HEK293 (cell line): ENCODE results near the gene TTLL3.

ENCODE experiments used
- CTCF ChIA-PET: fragments of 350-600 bp; formaldehyde crosslinking; extraction: SDS; loops from one replicate; lab custom pipeline; 2021; ENCODE audit warnings: antibody characterized with exemption; lab: Yijun Ruan, JAX
- POLR2A ChIA-PET: fragments of 300-600 bp; formaldehyde crosslinking; extraction: SDS; loops from one replicate; lab custom pipeline; 2020; ENCODE audit warnings: antibody characterized with exemption, inconsistent platforms; lab: Yijun Ruan, JAX
- H3K27ac ChIP-seq: fragments of 200-500 bp; sonication (Bioruptor generic); 2 replicates; pipeline ENCODE4 v1.5.1; 2014; ENCODE audit warnings: low read depth, low read length, control low read depth, inconsistent platforms; ENCODE audit errors: extremely low read depth
- H3K36me3 ChIP-seq, 2 experiments: fragments of 200-500 bp in 1 of 2; sonication (Bioruptor generic) in 1 of 2; 1 replicate in 1 of 2; 2 replicates in 1 of 2; pipeline ENCODE4 v1.5.1; 2014 to 2017; ENCODE audit warnings: inconsistent platforms in 2 of 2, low read length in 2 of 2; ENCODE audit not compliant: control insufficient read depth in 2 of 2, insufficient read depth in 1 of 2
- H3K4me1 ChIP-seq: fragments of 200-500 bp; sonication (Bioruptor generic); 2 replicates; pipeline ENCODE4 v1.5.1; 2014; ENCODE audit warnings: mild to moderate bottlenecking, low read length, inconsistent platforms; ENCODE audit not compliant: control insufficient read depth, insufficient read depth
- H3K4me3 ChIP-seq: 2 replicates; pipeline ENCODE4 v1.5.1; 2011; ENCODE audit warnings: low read depth, mild to moderate bottlenecking, control low read depth, low read length, moderate library complexity
- H3K9me3 ChIP-seq: fragments of 200-500 bp; sonication (Bioruptor generic); 2 replicates; pipeline ENCODE4 v1.5.1; 2014; ENCODE audit warnings: low read depth, low read length, inconsistent platforms; ENCODE audit not compliant: control insufficient read depth, insufficient read depth
- EGR2 ChIP-seq: fragments of 450-650 bp; formaldehyde crosslinking; IDR thresholded peaks from 2 replicates; pipeline ENCODE4 v1.5.1; 2016; ENCODE audit warnings: low read depth, missing biosample characterization, missing genetic modification characterization
- ZBTB1 ChIP-seq: fragments of 450-650 bp; formaldehyde crosslinking; IDR thresholded peaks from 2 replicates; pipeline ENCODE4 v1.5.1; 2016; ENCODE audit warnings: missing biosample characterization, missing genetic modification characterization
- ZBTB10 ChIP-seq: fragments of 450-650 bp; formaldehyde crosslinking; IDR thresholded peaks from 2 replicates; pipeline ENCODE4 v1.5.1; 2016; ENCODE audit warnings: missing biosample characterization, missing genetic modification characterization
- ZBTB8A ChIP-seq: fragments of 450-650 bp; formaldehyde crosslinking; IDR thresholded peaks from 2 replicates; pipeline ENCODE4 v1.5.1; 2016; ENCODE audit warnings: missing biosample characterization, missing genetic modification characterization
- ZFHX2 ChIP-seq: fragments of 450-650 bp; formaldehyde crosslinking; conservative IDR thresholded peaks from 2 replicates; pipeline ENCODE4 v1.5.1; 2016; ENCODE audit warnings: missing biosample characterization, missing genetic modification characterization
- ZIC2 ChIP-seq: fragments of 450-650 bp; formaldehyde crosslinking; IDR thresholded peaks from 2 replicates; pipeline ENCODE4 v1.5.1; 2016; ENCODE audit warnings: missing biosample characterization, missing genetic modification characterization
- ZNF121 ChIP-seq: fragments of 450-650 bp; formaldehyde crosslinking; IDR thresholded peaks from 2 replicates; pipeline ENCODE4 v1.5.1; 2016; ENCODE audit warnings: missing biosample characterization, missing genetic modification characterization
- ZNF350 ChIP-seq: fragments of 450-650 bp; formaldehyde crosslinking; IDR thresholded peaks from 2 replicates; pipeline ENCODE4 v1.5.0; 2017; ENCODE audit warnings: missing biosample characterization, mild to moderate bottlenecking, missing genetic modification characterization
- ZNF518A ChIP-seq: fragments of 450-650 bp; formaldehyde crosslinking; conservative IDR thresholded peaks from 2 replicates; pipeline ENCODE4 v1.5.1; 2016; ENCODE audit warnings: low read depth, missing biosample characterization, missing genetic modification characterization
- ZNF521 ChIP-seq: fragments of 450-650 bp; formaldehyde crosslinking; IDR thresholded peaks from 2 replicates; pipeline ENCODE4 v1.5.1; 2017; ENCODE audit warnings: missing biosample characterization, mild to moderate bottlenecking, missing genetic modification characterization
- ZNF529 ChIP-seq: fragments of 450-650 bp; formaldehyde crosslinking; IDR thresholded peaks from 2 replicates; pipeline ENCODE4 v1.5.1; 2017; ENCODE audit warnings: missing genetic modification characterization, missing biosample characterization; ENCODE audit not compliant: insufficient replicate concordance
- ZNF555 ChIP-seq: fragments of 450-650 bp; formaldehyde crosslinking; conservative IDR thresholded peaks from 2 replicates; pipeline ENCODE4 v1.5.1; 2017; ENCODE audit warnings: missing biosample characterization, mild to moderate bottlenecking, missing genetic modification characterization, inconsistent platforms
- ZNF580 ChIP-seq: fragments of 450-650 bp; formaldehyde crosslinking; IDR thresholded peaks from 2 replicates; pipeline ENCODE4 v1.5.1; 2016; ENCODE audit warnings: missing biosample characterization, missing genetic modification characterization
- ZNF621 ChIP-seq: fragments of 450-650 bp; formaldehyde crosslinking; IDR thresholded peaks from 2 replicates; pipeline ENCODE4 v1.5.1; 2017; ENCODE audit warnings: missing biosample characterization, missing genetic modification characterization
- ZNF701 ChIP-seq: fragments of 450-650 bp; formaldehyde crosslinking; IDR thresholded peaks from 2 replicates; pipeline ENCODE4 v1.5.1; 2016; ENCODE audit warnings: missing biosample characterization, missing genetic modification characterization
- ZNF707 ChIP-seq: fragments of 450-650 bp; formaldehyde crosslinking; IDR thresholded peaks from 2 replicates; pipeline ENCODE4 v1.5.1; 2016; ENCODE audit warnings: missing biosample characterization, missing genetic modification characterization
- TF ChIP-seq, protein P1 (sequence below): fragments of 450-650 bp; formaldehyde crosslinking; IDR thresholded peaks from 2 replicates; pipeline ENCODE4 v1.5.1; 2017; ENCODE audit warnings: missing biosample characterization, missing genetic modification characterization

Gene TTLL3

GRCh38 chr3:9777694-9778021, 32.4 kb upstream of the TTLL3 start (continued):
- no peak for TF ChIP-seq ZNF555 (tag by site-specific recombination)
- TF ChIP-seq ZNF580 (tag by site-specific recombination): no peak

DNA sequence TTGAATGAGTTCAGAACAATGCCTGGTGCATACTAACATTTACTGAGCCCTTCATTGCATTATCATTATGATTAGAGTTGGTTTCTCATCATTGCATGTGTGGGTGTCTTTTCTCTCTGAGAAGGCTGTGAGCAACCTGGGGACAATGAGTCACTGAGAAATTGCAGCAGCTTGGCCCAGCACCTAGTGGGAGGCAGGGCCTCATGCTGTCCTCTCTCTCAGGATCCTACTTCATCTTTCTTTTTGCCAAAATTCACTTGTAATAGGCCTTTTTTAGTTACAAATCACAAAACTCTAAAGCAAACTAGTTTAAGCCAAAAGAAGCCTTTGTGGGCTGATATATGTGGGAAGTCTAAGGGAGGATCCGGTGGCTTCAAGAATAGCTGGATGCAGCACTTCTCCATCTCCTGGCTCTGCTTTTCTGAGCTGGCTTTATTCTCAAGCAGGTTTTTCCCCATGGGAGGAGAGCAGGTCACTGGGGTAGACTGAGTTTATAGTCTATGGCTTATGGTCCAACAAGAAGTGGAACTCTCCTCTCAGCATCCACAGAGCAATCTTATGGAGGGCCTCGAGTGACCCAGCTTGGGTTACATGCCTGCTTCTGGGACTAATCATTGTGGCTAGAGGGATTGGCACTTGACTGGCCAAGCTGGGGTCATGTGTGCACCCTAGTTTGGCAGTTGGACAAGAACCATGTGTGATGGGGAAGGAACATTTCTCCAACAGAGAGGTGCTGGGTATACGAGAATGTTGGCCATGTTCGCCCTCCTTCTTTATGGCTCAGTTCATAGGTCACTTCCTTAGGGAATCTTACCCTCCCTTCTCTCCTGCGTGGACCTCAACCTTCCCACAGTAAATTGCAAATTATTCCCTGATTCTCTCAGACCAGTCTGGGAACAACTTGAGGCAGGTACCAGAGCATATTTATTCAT, 31.7 kb upstream of the TTLL3 start:
- CTCF ChIA-PET: interaction anchor here (0.6 kb wide), 1 partner anchor 174 kb away, joined by 3 read pairs; the partner anchor contains the start of gene PRRT3
- peaks cover 10 to 42% of the 10 kb centered on the region in 2 experiments; a peak in 2 of 3 replicates for H3K36me3 ChIP-seq
- H3K27ac ChIP-seq: no peak overlapping the region
- H3K4me1 ChIP-seq: no peaks in the 10 kb centered on the region
- H3K9me3 ChIP-seq: no peaks in the 10 kb centered on the region
- POLR2A ChIA-PET: interaction anchor here (0.6 kb wide), 1 partner anchor 9 kb away, joined by 3 read pairs; the partner anchor contains the start of gene CAMK1
- no peak overlapping the region for H3K4me3 ChIP-seq
- TF ChIP-seq ZNF350 (tag by site-specific recombination) (no peak), EGR2 (tag by site-specific recombination) (0 out of 2 replicates have a peak, but pooled peaks have one; percentile 22), ZIC2 (tag by site-specific recombination) (peak; percentile 32; the same call in 1 of the 2 replicates), ZFHX2 (tag by site-specific recombination) (peak; percentile 48; the same call in 1 of the 2 replicates)

- ChIA-PET CTCF (no interaction called here), POLR2A (no interaction called here)
- H3K9me3 ChIP-seq: no peaks in the 10 kb centered on the region
- no peak overlapping the region for H3K4me3 ChIP-seq
- H3K36me3 ChIP-seq: peaks cover 10 to 49% of the 10 kb centered on the region in 2 experiments; a peak in 2 of 3 replicates
- TF ChIP-seq ZBTB8A (tag by site-specific recombination): no peak
- no peak for TF ChIP-seq ZNF707 (tag by site-specific recombination)
- no peak for TF ChIP-seq ZNF121
- TF ChIP-seq ZNF580 (tag by site-specific recombination): no peak
- no peak for TF ChIP-seq ZFHX2 (tag by site-specific recombination)
- TF ChIP-seq ZNF521 (tag by site-specific recombination): no peak
- no peak for TF ChIP-seq ZNF529 (tag by site-specific recombination)
- TF ChIP-seq ZBTB10: no peak
- TF ChIP-seq, protein P1, sequence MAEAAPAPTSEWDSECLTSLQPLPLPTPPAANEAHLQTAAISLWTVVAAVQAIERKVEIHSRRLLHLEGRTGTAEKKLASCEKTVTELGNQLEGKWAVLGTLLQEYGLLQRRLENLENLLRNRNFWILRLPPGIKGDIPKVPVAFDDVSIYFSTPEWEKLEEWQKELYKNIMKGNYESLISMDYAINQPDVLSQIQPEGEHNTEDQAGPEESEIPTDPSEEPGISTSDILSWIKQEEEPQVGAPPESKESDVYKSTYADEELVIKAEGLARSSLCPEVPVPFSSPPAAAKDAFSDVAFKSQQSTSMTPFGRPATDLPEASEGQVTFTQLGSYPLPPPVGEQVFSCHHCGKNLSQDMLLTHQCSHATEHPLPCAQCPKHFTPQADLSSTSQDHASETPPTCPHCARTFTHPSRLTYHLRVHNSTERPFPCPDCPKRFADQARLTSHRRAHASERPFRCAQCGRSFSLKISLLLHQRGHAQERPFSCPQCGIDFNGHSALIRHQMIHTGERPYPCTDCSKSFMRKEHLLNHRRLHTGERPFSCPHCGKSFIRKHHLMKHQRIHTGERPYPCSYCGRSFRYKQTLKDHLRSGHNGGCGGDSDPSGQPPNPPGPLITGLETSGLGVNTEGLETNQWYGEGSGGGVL (tag by site-specific recombination): no peak
- TF ChIP-seq ZBTB1 (tag by site-specific recombination): no peak
- no peak for TF ChIP-seq ZNF621 (tag by site-specific recombination)
- TF ChIP-seq ZNF518A (tag by site-specific recombination): no peak
- TF ChIP-seq ZNF701: no peak
- H3K27ac ChIP-seq: no peak overlapping the region
- no peaks in the 10 kb centered on the region for H3K4me1 ChIP-seq
These were observed 30.9 kb upstream of the TTLL3 start for GRCh38 chr3:9779075-9779593.
